CD4-positive, alpha-beta T cell (primary cell): ENCODE data around the gene RFPL3. TPM values are rescaled to one million over a fixed set of nuclear protein-coding genes. Genes with fewer than 3 reads are reported as not detected.
"Not testable (repeated sequence)": the region's sequence is repeated elsewhere in the genome, so short reads cannot be mapped to it uniquely, and the experiment has no call there.

Experiments used
- ATAC-seq: fragments of 200-7000 bp; cut with Tn5 transposase; one replicate; pipeline ENCODE4 v1.10.0; 2022; ENCODE audit warnings: mild to moderate bottlenecking; ENCODE audit not compliant: poor library complexity
- CTCF ChIA-PET: fragments of 350-600 bp; sonication (Branson Sonifier 250); formaldehyde crosslinking; loops from one replicate; lab custom pipeline; 2021; ENCODE audit warnings: antibody characterized with exemption, inconsistent platforms; lab: Charles Lee
- POLR2A ChIA-PET: fragments of 350-600 bp; sonication (Branson Sonifier 250); formaldehyde crosslinking; loops from one replicate; lab custom pipeline; 2021; ENCODE audit warnings: antibody characterized with exemption, inconsistent platforms; lab: Charles Lee
- DNase-seq, 14 experiments: peaks; one replicate each; pipeline ENCODE4 v3.0.0-alpha.2; 2013 to 2020; ENCODE audit warnings: mixed read lengths in 2 of 14
- H3K27ac ChIP-seq, 2 donors: one replicate each; pipeline versions ENCODE4 v1.5.1 to v1.7.0; 2013; ENCODE audit warnings: low read length in 2 of 2, low read depth in 1 of 2, mild to moderate bottlenecking in 1 of 2
- H3K27me3 ChIP-seq, 2 experiments: 1 replicate in 1 of 2; 2 replicates in 1 of 2; pipeline versions ENCODE4 v1.6.1 to v1.7.0; 2013; ENCODE audit warnings: low read length in 2 of 2, control low read depth in 1 of 2, mild to moderate bottlenecking in 1 of 2, moderate library complexity in 1 of 2; ENCODE audit not compliant: insufficient read depth in 2 of 2, control insufficient read depth in 1 of 2
- H3K36me3 ChIP-seq: one replicate; pipeline ENCODE4 v1.6.1; 2013; ENCODE audit warnings: low read length, control low read depth; ENCODE audit not compliant: insufficient read depth
- H3K4me1 ChIP-seq: one replicate; pipeline ENCODE4 v1.6.1; 2013; ENCODE audit warnings: low read length, control low read depth; ENCODE audit not compliant: insufficient read depth
- H3K4me3 ChIP-seq: one replicate; pipeline ENCODE4 v1.5.1; 2013; ENCODE audit warnings: mild to moderate bottlenecking, low read length, moderate library complexity
- H3K9me3 ChIP-seq, 2 experiments: 1 replicate in 1 of 2; 2 replicates in 1 of 2; pipeline versions ENCODE4 v1.6.1 to v1.7.0; 2013; ENCODE audit warnings: low read length in 2 of 2, mild to moderate bottlenecking in 2 of 2, control low read depth in 1 of 2, moderate library complexity in 1 of 2; ENCODE audit not compliant: control insufficient read depth in 1 of 2, insufficient read depth in 1 of 2
- H3K27ac Mint-ChIP-seq: one replicate; pipeline ENCODE4 v1.8.0; 2020; ENCODE audit warnings: mixed read lengths
- H3K27me3 Mint-ChIP-seq: one replicate; pipeline ENCODE4 v1.8.0; 2021; ENCODE audit warnings: mixed read lengths
- H3K36me3 Mint-ChIP-seq: one replicate; pipeline ENCODE4 v1.8.0; 2021; ENCODE audit warnings: low read depth, mixed read lengths
- H3K4me1 Mint-ChIP-seq: one replicate; pipeline ENCODE4 v1.8.0; 2021; ENCODE audit warnings: low read depth, mixed read lengths
- H3K4me3 Mint-ChIP-seq: one replicate; pipeline ENCODE4 v1.8.0; 2020; ENCODE audit warnings: mild to moderate bottlenecking, mixed read lengths
- H3K9me3 Mint-ChIP-seq: one replicate; pipeline ENCODE4 v1.8.0; 2020; ENCODE audit warnings: mixed read lengths
- CTCF ChIP-seq: fragments of 200-600 bp; IDR thresholded peaks from one replicate; pipeline ENCODE4 v1.8.0; 2022; ENCODE audit warnings: antibody characterized with exemption, mild to moderate bottlenecking
- intact Hi-C, 2 experiments: fragments of 100-400 bp; cut with DNase I in 1 of 2; cut with micrococcal nuclease in 1 of 2; formaldehyde crosslinking; loops; one replicate each; pipeline versions ENCODE4 v1.15.1 to v1.9.0; 2023 to 2025; cut with DNase I, micrococcal nuclease
- total RNA-seq, 174 experiments: library from RNA in 2 of 174; stranded (reverse) in 2 of 174; gene quantifications; one replicate each; pipeline ENCODE4 v1.2.3 and lab custom pipeline; 2021 to 2026

Gene RFPL3
- total RNA-seq, 2 experiments from 2014 or later = not detected

- TF ChIP-seq CTCF = no peak
- Histone ChIP-seq H3K4me3 (no peak overlapping the region), H3K27ac (no peak overlapping the region), H3K36me3 (no peaks in the 10 kb centered on the region), H3K9me3 (peaks cover 0 to 13% of the 10 kb centered on the region in 2 experiments), H3K4me1 (no peaks in the 10 kb centered on the region), H3K27me3 (peaks cover 4 to 16% of the 10 kb centered on the region in 2 experiments)
- peaks cover 62% of the 10 kb centered on the region for H3K27me3 Mint-ChIP-seq
- no peak for DNase-seq
- ChIA-PET CTCF (no interaction called here), POLR2A (no interaction called here)
- H3K4me1 Mint-ChIP-seq = no peaks in the 10 kb centered on the region
- no peak overlapping the region for H3K4me3 Mint-ChIP-seq
- H3K9me3 Mint-ChIP-seq = no peaks in the 10 kb centered on the region
- intact Hi-C loops = no loop called here
- no peak overlapping the region for H3K27ac Mint-ChIP-seq
- no peak for ATAC-seq
- no peaks in the 10 kb centered on the region for H3K36me3 Mint-ChIP-seq
Measured at GRCh38 chr22:32336121-32336603, 21.5 kb upstream of the RFPL3 start.

DNA sequence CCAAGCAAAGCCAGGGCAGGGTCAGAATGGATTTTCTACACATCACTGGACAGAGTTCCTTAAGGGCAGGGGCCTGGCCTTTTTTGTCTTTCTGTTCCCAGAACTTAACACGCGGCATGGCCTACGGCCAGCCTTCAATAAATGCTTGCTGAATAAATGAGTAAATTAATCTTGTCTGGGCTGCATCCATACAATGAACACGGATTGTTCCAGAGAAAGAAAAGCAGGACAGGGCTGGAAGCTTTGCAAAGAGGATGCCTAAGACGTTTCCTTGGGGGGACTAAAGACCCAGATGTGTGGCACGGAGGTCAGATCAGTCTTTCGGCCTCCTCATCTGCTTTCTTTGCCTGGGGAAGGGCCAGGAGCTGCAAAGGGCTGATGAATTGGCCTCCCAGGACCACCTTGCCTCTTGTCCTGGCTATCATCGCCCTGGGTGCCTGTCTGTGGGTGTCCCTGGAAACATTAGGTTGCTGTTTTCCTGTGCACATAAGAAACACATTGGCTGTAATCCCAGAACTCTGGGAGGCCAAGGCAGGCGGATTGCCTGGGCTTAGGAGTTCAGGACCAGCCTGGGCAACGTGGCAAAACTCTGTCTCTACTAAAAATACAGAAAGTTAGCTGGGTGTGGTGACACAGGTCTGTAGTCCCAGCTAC, 20.8 kb upstream of the RFPL3 start:
- ATAC-seq = no peak

DNA sequence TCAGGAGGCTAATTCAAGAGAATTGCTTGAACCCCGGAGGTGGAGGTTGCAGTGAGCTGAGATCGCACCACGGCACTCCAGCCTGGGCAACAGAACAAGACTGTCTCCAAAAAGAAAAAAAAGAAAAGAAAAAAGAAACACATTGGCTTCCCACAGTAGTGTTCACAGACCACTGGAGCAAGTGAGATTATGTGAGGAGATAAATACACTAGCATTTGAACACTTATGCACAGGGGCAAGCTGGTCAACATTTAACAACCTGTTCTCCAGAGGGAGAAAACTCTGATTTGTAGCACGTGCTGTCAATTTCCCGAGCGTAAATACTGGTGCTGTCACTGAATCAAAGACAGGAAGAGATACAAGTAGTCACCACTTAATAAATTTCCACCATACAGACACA, 20.2 kb upstream of the RFPL3 start:
- H3K4me1 Mint-ChIP-seq, H3K27ac Mint-ChIP-seq, DNase-seq, H3K4me1 ChIP-seq, H3K9me3 Mint-ChIP-seq, H3K4me3 Mint-ChIP-seq, H3K27ac ChIP-seq, ATAC-seq, H3K36me3 Mint-ChIP-seq, H3K4me3 ChIP-seq, H3K36me3 ChIP-seq, POLR2A ChIA-PET, intact Hi-C loops, H3K9me3 ChIP-seq, CTCF ChIA-PET: not testable (repeated sequence)
- H3K27me3 ChIP-seq = peaks cover 4 to 15% of the 10 kb centered on the region in 2 experiments
- H3K27me3 Mint-ChIP-seq = peaks cover 68% of the 10 kb centered on the region

More for the DNA sequence above, 20.8 kb upstream of the RFPL3 start:
- ChIA-PET CTCF (no interaction called here), POLR2A (no interaction called here)
- Histone ChIP-seq H3K9me3 (peaks cover 0 to 9% of the 10 kb centered on the region in 2 experiments), H3K36me3 (no peaks in the 10 kb centered on the region), H3K27me3 (peaks cover 4 to 18% of the 10 kb centered on the region in 2 experiments), H3K4me1 (no peaks in the 10 kb centered on the region), H3K27ac (no peak overlapping the region), H3K4me3 (no peak overlapping the region)
- no peak for TF ChIP-seq CTCF
- intact Hi-C loops = no loop called here
- no peaks in the 10 kb centered on the region for H3K36me3 Mint-ChIP-seq
- no peak for DNase-seq
- H3K27me3 Mint-ChIP-seq = peaks cover 69% of the 10 kb centered on the region
- no peak overlapping the region for H3K27ac Mint-ChIP-seq
- no peak overlapping the region for H3K4me3 Mint-ChIP-seq
- no peaks in the 10 kb centered on the region for H3K9me3 Mint-ChIP-seq
- H3K4me1 Mint-ChIP-seq = no peaks in the 10 kb centered on the region

- Mint-ChIP-seq H3K27ac (no peak overlapping the region), H3K36me3 (no peaks in the 10 kb centered on the region), H3K27me3 (peaks cover 67% of the 10 kb centered on the region), H3K9me3 (no peaks in the 10 kb centered on the region), H3K4me3 (no peak overlapping the region), H3K4me1 (no peaks in the 10 kb centered on the region)
- H3K36me3 ChIP-seq = no peaks in the 10 kb centered on the region
- H3K4me1 ChIP-seq = no peaks in the 10 kb centered on the region
- no peak overlapping the region for H3K27ac ChIP-seq
- H3K4me3 ChIP-seq = no peak overlapping the region
- CTCF ChIA-PET = no interaction called here
- DNase-seq (no peak), ATAC-seq (no peak)
- intact Hi-C loops = no loop called here
- peaks cover 4 to 15% of the 10 kb centered on the region in 2 experiments for H3K27me3 ChIP-seq
- POLR2A ChIA-PET = no interaction called here
- H3K9me3 ChIP-seq = peaks cover 0 to 9% of the 10 kb centered on the region in 2 experiments
- no peak for TF ChIP-seq CTCF
Measured at GRCh38 chr22:32338757-32339156, 18.9 kb upstream of the RFPL3 start.
